Activated CD4-positive, alpha-beta T cell treated with anti-CD3 and anti-CD28 coated beads for 24 hours (primary cell): ENCODE measurements around the gene FAM156B.
"Not testable (repeated sequence)": the region's sequence is repeated elsewhere in the genome, so short reads cannot be mapped to it uniquely, and the experiment has no call there.

Experiments
- DNase-seq, 2 donors: peaks; one replicate each; pipeline ENCODE4 v3.0.0-alpha.2; 2020; ENCODE audit warnings: low read depth in 2 of 2

Gene FAM156B, protein sequence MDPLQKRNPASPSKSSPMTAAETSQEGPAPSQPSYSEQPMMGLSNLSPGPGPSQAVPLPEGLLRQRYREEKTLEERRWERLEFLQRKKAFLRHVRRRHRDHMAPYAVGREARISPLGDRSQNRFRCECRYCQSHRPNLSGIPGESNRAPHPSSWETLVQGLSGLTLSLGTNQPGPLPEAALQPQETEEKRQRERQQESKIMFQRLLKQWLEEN

DNA sequence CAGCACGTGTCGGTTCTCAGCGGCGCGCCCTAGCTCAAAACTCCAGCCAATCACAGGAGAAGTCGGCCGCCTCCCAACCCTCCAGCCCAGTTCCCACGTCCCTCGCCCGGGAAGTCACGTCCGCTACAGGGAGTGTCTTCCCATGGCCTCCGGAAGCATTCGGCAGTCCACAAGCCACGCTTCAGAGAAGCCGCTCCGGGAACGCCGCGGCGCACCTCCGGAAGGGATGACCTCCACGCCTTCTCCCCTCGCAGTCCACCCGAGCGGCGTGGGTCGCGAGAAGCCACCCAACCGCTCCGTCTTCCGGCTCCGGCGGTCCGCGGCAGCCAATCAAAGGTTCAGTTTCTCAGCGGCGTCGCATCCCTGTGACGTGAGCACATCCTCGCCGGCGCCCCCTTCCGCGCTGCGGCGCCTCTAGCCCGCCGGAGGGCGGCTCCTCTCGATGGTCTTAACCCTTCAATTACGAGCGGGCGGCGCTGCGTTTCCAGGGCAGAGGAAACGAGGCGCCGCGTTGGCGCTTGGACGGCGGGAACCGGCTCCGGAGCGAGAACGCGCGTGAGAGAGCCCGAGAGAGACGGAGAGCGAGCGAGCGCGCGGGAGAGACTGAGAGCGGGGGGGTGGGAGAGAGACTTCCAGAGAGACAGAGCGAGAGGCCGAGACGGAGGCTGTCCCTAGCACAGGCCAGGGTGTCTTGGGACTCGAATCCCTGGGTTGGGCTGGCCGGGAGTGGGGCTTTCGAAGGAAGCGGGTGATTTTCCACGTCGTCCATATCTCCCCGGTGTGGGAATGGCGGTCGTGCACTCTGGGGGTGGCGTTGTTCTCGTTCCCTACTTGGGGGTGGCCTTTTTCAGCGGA, at the start of gene FAM156B:
FAM156B (plus strand) TSS at position 476 of the 855 bp plus-strand sequence. CDS start 9,896 bp downstream, outside the sequence.
- DNase-seq = not testable (repeated sequence)

DNA sequence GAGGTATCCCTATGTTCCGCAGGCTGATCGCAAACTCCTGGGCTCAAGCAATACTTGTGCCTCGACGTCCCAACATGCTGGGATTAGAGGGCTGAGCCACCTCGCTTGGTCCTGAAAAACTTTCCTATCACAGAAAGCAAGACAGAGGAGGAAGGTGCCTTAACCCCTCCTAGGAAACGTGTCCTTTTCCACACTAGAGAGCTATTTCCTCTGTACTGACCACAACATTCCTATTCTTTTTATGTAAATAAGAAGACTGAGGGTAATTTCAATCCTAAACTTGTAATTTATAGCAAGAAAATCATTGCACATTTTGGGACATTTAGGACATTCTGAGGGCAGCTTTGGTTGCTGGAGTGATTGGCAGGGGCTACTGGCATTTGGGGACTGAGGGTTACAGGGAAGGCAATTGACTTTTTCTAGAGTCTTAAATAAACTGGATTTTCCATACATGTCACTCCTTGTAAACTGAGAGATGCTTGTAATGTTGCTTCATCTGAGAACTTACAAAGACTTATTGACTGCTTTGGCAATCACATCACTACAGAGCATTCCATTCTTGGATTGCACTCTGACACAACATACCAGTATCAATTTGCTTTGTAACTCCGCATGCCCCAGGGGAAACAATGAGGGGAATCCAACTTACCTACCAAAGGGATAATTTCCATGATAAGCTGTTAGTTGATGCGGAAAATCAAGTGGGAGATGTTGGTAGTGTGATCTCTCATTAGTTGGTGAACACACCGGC, 44.8 kb upstream of the FAM156B start:
- no peak for DNase-seq

DNA sequence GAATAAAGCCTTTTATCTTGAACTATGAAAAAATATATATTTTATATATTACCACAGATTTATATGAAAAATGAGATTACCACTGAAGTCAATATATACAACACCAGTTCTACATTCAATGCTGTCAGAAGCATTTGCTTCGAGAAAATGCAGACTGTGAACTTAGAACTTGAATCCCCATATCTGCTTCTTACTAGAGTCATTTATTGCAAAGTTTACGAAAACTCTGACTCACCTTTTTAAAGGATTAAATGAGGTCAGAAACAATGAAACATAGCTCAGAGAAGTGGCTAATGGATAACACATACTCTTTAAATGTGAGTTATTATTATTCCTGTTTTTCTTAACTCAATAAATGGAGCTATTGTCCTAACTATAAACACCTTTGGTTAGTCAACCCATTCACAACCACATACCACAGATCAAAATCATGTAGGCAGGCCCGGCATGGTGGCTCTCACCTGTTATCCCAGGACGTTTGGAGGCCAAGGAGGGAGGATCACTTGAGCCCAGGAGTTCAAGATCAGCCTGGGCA, 40.1 kb upstream of the FAM156B start:
- not testable (repeated sequence) for DNase-seq

DNA sequence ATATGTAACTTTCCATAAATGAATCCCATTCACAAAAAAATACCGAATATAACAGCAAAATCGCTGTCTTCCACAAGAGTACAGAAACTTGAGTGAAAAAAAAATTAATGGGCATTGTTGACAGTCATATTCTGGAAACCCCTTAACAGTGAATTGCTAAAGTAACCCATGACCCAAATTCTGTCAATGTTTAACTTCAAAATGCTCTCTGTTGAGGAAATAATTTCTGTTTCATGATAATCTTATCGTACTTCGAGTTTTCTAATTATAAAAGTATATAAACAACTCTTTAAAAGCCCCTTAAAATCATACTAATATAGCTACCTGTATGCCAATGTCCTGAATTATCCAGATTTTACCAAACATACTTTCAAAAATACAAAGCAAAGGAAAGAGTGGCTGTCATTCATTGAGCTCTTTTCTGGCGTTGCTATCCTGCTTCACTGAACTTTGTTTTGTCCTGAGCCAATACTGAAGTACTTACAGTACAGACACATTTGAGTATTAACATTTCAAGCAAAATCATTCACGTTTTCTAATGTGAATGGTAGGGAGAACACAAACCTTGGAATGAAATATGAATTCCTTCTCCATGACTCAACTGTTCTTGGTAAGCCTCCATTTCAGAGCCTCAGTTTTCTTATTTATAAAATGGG, 31.7 kb upstream of the FAM156B start:
- DNase-seq = no peak

DNA sequence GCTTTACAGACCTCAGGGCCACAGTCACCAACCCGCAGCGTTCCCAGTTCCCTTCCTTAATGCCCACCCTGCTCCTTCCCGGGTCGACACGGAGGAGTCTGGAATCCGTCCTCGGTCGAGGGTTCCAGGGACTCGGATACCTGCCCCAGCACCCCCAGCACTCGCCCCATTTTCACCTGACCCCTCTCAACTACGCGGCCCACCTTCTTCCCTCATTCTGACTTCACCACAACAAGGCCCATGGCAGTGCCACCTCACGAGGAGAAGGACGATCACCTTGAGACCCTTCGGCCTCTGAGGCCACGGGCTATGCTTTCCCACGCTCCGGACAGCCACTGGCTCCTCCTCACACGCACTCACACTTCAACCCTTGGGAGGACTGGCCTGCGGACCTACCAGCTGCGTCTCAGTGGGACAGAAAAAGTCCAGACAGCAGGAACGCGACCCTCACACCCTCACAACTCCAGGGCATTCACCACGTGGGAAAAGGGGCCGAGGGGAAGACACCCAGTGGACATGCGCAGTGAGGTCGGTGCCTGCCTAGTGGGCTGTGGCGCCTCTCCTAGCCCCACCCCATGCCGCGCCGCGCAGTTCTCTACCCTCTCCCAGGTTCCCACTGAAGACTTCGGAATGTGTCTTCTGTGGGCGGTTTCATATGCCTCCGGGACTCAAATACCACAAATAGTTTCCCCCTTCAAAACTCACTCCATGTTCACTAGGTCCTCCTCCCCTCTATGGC, 29.4 kb upstream of the FAM156B start, which contains the start of gene XAGE3:
XAGE3 (minus strand) TSS at position 474 of the 739 bp plus-strand sequence. CDS start 950 bp downstream, outside the sequence.
- no peak for DNase-seq

DNA sequence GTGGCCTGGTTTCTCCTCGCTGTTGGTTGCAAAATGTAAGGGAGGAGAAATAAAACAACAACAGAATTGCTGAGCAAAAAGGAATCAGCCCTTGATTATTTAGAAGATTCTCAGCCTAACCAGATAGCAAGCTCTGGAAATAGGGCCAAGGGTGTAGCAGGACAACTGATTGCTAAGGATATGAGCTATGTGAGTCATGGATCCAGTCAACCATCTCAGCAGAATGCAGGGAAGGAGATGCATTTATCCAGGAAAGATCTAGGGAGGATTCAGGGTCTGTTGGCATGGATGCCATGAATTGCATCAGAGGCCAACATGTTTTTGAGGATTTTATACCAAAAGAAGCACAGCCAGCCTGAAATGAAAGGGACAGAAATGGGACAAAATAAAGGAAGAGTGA, 27.1 kb upstream of the FAM156B start:
- no peak for DNase-seq

DNA sequence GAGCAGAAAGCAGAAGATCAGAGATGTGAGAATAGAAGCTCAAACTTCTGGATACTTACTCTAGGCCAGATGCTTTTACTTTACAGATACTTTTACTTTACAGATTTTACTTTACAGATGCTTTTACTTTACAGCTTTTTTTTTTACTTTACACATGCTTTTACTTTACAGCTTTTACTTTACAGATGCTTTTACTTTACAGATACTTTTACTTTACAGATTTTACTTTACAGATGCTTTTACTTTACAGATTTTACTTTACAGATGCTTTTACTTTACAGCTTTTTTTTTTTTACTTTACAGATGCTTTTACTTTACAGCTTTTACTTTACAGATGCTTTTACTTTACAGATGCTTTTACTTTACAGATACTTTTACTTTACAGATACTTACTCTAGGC, 23.3 kb upstream of the FAM156B start:
- not testable (repeated sequence) for DNase-seq

DNA sequence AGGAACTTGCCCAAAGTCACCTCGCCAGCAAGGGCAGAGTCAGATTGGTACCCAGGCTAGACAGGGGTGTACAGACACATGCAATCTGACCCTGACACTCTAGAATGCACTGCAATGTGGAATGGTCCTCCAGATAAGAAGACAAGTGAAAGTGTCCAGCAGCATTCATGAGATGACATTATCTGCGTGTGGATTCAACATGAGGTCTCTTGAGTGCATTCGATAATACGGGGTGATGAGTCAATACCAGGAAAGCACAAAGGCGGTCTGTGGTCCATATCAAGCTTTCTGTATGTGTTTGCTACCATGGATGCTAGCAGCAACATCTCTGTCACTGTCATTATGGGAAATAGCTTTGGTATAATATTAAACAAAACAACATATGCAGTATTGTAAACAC, 22.5 kb upstream of the FAM156B start:
- DNase-seq = no peak

DNA sequence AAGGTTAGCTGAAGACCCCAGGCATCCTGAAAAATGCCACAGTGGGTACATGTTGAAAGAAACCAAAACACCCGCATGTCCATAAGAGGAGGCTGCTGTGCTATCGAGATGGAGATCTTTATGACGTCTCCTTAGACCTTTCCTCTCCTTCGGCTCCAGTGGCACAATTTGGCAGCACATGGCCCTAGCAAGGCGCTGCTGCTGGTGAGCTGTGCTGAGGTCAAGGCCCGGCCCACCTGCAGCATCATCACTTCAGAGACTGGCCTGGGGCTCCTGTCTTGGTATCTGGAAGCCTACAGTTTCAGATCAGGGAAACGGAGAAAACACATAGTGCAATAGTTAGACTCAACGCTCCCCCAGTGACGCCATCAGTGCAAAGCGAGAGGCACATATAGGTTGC, 21.7 kb upstream of the FAM156B start:
- not testable (repeated sequence) for DNase-seq

DNA sequence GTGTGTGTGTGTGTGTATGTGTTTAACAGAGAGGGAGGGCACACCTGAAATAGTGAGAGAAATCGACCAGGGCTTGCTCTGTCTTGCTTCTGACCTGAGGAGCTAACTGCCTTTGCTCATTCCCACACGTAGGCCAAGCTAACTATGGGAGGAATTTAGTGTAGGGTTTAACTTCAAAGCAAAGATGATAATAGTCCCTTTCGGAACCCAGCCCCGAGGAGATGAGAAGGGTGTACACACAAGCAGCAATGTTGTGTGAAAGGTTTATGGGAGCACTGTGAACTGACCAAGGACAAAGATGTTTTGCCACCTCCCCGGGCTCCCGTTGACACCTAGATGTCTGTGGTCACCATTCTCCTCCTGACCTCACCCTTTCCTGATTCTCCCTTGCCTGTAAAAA, 20.7 kb upstream of the FAM156B start:
- DNase-seq = not testable (repeated sequence)

DNA sequence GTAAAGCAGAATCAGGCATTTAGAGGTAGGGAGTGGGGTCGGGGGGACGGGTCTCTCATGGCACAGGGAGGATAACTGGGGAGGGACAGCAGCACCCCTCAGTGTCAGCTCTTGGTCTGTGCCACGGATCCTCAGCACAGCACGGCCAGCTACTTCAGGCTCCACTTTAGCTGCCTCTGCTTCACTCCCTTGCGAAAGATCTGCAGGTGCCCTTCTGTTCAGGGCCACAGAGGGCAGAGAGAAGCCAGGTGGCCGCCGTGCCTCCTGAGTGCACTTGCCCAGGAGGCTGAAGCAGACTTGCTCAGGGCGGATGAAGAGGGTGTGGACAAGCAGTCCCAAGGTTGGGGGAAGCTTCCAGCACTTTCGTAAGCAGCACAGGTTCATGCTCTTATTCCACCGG, 9.7 kb upstream of the FAM156B start:
- DNase-seq = not testable (repeated sequence)

DNA sequence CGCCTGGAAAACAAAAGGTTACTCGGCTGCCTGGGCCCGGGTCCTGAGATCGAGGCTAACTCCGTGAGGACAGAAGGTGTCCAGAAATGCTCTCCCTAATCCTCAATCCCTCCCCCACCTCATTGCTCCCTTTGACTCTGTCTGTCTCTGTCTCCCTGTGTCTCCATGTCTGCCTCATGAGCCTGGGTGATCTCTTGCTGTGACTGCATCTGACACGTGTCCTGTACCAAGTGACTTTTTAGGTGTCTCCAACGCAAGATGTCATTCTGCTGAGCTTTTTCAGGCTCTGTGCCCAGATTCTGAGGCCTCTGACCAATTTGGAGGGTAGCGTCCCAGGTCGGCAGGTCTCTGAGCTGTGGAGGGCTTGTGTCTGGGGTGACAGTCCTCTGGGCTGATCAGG, 9.0 kb upstream of the FAM156B start:
- DNase-seq = not testable (repeated sequence)

DNA sequence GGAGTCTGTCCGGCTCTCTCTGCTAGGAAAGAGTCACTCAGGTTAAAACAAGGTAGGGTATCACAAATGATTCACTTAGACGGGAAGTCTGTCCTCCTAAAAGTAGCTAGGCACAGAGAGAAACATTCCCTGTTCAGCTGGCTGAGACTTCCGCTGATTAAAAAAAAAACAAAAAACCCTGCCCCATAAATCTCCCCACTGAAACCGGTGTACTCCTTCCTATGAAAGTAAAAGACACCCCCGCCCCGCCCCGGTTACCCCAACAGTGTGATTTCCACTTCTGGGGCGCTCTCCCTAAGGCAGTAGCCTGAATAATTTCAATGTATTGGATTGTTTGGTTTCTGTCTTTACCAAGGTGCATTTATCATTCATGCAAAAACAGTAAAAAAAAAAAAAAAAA, 692 bp upstream of the FAM156B start:
- DNase-seq = not testable (repeated sequence)

DNA sequence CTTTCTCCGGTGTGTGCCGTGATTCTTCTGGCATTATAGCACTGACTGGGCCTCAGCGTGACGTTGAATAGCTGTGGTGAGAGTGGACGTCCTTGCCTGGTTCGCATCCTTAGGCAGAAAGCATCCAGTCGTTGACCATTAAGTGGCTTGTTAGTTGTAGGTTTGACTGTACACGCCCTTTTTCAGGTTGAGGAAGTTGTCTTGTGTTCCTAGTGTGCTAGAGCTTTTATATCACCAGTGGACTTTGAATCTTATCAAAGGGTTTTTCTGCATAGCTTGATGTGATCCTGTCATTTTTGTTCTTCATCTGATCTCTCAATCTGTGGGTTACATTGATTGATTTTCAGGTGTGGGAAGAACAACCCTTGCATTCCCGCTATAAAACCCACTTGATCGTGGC, 8.4 kb downstream of the FAM156B start:
- DNase-seq = not testable (repeated sequence)

DNA sequence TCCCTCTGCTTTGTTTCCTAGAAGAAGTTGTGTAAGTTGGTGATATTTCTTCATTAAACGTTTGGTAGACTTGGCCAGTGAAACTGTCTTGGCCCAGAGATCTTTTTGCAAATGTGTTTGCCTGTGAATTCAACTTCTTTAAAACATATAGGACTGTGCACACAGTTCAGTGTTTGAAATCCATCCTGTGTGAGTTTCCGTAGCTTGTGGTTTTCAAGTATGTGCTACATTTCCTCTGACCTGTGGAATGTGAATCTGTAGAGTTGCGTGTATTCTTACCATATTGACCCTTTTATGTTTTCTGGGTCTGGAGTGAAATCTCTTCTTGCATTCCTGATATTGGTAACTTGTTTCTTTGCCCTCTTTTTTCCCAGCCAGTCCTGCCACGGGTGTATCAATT, 8.9 kb downstream of the FAM156B start:
- DNase-seq = not testable (repeated sequence)

DNA sequence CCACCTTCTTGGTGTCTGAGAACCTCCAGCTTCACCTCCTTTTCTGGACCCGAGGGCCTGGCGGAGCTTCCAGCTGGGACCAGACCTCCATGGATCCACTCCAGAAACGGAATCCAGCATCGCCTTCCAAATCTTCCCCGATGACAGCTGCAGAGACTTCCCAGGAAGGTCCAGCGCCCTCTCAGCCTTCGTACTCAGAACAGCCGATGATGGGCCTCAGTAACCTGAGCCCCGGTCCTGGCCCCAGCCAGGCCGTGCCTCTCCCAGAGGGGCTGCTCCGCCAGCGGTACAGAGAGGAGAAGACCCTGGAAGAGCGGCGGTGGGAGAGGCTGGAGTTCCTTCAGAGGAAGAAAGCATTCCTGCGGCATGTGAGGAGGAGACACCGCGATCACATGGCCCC, 10.0 kb downstream of the FAM156B start:
- DNase-seq = not testable (repeated sequence)

DNA sequence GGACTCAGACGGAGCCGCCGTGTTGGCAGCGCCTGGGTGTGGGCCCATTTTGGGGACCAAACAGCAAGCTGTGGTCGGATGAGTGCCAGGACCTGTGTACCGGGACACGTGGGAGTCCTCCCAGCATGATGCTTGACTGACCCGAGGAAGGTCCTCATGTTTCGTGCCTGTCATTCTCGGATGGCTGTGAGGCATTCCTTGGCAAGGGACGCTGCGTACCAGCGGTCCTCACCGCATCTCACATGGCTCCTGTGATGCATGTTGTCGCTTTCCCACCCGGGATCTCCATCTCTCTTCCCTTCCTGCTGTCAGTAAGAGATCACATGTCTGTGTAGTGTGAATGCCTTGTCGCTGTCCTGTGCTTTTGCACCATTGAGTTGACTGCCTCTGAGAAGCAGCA, 10.8 kb downstream of the FAM156B start:
- not testable (repeated sequence) for DNase-seq

DNA sequence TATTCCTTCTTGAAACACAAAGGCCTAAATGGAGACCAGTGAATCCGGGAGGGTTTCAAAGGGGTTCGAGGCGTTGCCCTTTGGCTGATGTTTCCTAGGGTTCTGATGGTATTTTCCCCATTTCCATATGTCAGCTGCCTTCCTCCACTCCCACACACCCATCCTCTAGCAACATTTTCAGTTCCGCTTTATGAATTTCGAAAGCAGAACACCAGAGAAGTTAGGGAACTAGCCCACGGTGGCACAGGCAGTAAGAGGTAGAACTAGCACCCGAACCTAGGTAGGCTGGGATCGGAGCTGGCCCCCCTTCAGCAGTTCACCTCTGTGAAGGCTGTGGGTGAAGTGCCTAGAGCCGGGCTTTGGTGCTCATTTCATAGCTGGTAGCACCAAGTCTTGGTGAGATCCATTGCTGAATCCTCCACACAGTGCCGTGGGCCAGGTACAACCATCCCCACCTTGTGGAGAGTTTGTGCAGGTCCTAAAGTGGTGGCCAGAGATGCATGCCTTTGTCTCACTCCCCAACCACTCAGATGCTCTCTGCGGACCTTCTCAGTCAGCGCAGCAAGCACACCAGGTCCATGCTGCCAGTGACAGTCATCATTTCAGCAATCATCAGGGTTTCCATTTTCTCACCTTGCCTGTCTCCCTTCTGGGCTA, 12.3 kb downstream of the FAM156B start:
- DNase-seq = not testable (repeated sequence)

DNA sequence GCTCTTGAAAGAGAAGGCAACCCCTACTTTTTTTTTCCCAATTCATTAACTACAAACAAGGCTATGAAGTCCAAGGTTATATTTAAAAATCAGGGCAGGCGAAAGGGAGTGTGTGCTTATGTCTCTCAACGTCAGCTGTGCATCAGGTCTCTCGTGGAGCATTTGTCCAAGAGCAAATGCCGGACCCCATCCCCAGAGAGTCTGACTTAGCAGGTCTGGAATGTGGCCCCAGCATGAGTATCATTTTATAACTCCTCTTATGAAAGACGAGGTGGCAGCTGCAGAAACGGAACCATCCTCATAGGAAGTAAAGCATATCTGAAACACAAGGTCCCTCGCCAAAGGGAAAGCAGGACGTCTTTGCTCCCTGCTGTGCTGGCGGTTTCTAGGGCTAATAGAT, 16.6 kb downstream of the FAM156B start:
- DNase-seq = not testable (repeated sequence)

DNA sequence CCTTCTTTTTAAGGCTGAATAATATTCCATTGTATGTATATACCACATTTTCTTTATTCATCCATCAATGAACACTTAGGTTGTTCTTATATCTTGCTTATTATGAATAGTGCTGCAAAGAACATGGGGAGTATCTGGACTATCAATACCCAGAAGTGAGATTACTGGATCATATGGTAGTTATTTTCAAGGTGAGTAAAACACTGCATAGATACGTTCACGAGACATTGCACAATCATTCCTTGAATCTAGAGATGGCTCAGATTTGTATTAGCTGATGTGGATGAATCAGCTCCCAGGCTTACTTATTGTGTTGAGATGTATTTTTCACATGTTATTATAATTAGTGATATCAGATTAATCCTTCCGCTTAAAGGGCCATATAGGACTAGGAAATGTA, 17.6 kb downstream of the FAM156B start:
- not testable (repeated sequence) for DNase-seq
